Breast epithelium (tissue), 3 donors: ENCODE results near the gene SPG7.

ENCODE experiments used
- POLR2A ChIP-seq: fragments of 450-650 bp; IDR thresholded peaks from one replicate; pipeline ENCODE4 v1.6.1; 2016; ENCODE audit warnings: antibody characterized with exemption, mild to moderate bottlenecking, moderate library complexity
- POLR2AphosphoS5 ChIP-seq, 3 donors: sonication (generic); formaldehyde crosslinking; IDR thresholded peaks; one replicate each; pipeline ENCODE4 v1.6.1; 2017; ENCODE audit warnings: antibody characterized with exemption in 3 of 3
- TF ChIP-seq, protein P1 (sequence below), 3 donors: fragments of 450-650 bp; IDR thresholded peaks; one replicate each; pipeline ENCODE4 v1.5.1; 2016 to 2017; ENCODE audit warnings: antibody characterized with exemption in 3 of 3, mild to moderate bottlenecking in 3 of 3, moderate library complexity in 3 of 3

DNA sequence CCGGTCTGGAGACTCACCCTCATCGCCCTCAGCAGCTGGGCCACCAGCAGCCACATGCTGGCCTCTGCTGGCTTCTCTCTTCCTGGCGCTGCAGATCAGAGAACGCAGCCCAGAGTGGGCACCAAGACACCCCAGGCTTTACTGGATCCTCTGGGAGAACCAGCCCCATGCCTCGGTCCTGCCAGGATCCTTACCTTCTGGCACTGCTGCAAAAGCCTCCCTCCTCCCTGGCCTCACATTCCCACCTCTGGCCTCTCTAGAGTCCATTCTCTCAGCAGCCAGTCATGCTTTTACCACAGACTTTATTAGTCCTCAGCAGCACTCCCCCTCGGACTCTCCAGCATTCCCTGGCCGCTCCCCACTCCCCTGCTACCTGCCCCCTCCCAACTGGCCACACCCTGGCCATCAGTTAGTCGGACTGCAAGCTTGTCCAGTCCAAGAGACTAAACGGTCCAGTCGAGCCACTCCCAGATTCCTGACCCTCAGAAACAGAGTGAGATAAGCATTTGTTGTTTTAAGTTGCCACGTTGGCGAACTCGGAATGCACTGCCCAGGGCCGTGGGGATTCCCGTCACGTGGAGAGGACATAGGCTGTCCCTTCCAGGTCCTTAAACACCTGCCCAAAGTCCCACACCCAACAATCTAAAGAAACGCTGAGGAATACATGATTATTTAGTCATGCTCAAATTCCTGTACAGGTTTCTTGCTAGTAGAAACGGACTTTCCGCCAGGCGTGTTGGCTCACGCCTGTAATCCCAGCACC lies 5.9 kb upstream of the SPG7 start:
- TF ChIP-seq, protein P1, sequence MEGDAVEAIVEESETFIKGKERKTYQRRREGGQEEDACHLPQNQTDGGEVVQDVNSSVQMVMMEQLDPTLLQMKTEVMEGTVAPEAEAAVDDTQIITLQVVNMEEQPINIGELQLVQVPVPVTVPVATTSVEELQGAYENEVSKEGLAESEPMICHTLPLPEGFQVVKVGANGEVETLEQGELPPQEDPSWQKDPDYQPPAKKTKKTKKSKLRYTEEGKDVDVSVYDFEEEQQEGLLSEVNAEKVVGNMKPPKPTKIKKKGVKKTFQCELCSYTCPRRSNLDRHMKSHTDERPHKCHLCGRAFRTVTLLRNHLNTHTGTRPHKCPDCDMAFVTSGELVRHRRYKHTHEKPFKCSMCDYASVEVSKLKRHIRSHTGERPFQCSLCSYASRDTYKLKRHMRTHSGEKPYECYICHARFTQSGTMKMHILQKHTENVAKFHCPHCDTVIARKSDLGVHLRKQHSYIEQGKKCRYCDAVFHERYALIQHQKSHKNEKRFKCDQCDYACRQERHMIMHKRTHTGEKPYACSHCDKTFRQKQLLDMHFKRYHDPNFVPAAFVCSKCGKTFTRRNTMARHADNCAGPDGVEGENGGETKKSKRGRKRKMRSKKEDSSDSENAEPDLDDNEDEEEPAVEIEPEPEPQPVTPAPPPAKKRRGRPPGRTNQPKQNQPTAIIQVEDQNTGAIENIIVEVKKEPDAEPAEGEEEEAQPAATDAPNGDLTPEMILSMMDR (IDR thresholded peaks at IDR 0.05) = no peak
- TF ChIP-seq POLR2A (no peak), POLR2AphosphoS5 (IDR thresholded peaks at IDR 0.05) (no peak)
